HEK293T (cell line): ENCODE data around the gene COL23A1.

ENCODE experiments used
- ARNT ChIP-seq: fragments of 450-650 bp; IDR thresholded peaks from 2 replicates; pipeline ENCODE4 v1.6.1; 2017; ENCODE audit warnings: mild to moderate bottlenecking
- BHLHE40 ChIP-seq: fragments of 450-650 bp; IDR thresholded peaks from 2 replicates; pipeline ENCODE4 v1.6.1; 2016; ENCODE audit warnings: mild to moderate bottlenecking, moderate library complexity, borderline replicate concordance
- CTBP1 ChIP-seq: fragments of 450-650 bp; IDR thresholded peaks from 2 replicates; pipeline ENCODE4 v1.6.1; 2016; ENCODE audit warnings: borderline replicate concordance
- ELF4 ChIP-seq: fragments of 450-650 bp; IDR thresholded peaks from 2 replicates; pipeline ENCODE4 v1.6.1; 2017; ENCODE audit warnings: antibody characterized with exemption
- FOXA1 ChIP-seq: fragments of 450-650 bp; IDR thresholded peaks from 2 replicates; pipeline ENCODE4 v1.6.1; 2016; ENCODE audit warnings: mild to moderate bottlenecking
- FOXK2 ChIP-seq: fragments of 450-650 bp; IDR thresholded peaks from 2 replicates; pipeline ENCODE4 v1.6.1; 2016; ENCODE audit warnings: mild to moderate bottlenecking
- FOXM1 ChIP-seq: fragments of 450-650 bp; IDR thresholded peaks from 2 replicates; pipeline ENCODE4 v1.6.1; 2017; ENCODE audit warnings: mild to moderate bottlenecking, borderline replicate concordance
- HDGF ChIP-seq: fragments of 450-650 bp; IDR thresholded peaks from 2 replicates; pipeline ENCODE4 v1.6.1; 2017; ENCODE audit warnings: antibody characterized with exemption, borderline replicate concordance
- NFRKB ChIP-seq: fragments of 450-650 bp; IDR thresholded peaks from 2 replicates; pipeline ENCODE4 v1.6.1; 2016; ENCODE audit warnings: mild to moderate bottlenecking, moderate library complexity
- SP1 ChIP-seq: fragments of 450-650 bp; IDR thresholded peaks from 2 replicates; pipeline ENCODE4 v1.6.1; 2017
- SUZ12 ChIP-seq: fragments of 450-650 bp; IDR thresholded peaks from 2 replicates; pipeline ENCODE4 v1.6.1; 2016; ENCODE audit warnings: mild to moderate bottlenecking
- TARDBP ChIP-seq: fragments of 450-650 bp; IDR thresholded peaks from 2 replicates; pipeline ENCODE4 v1.6.1; 2016
- ZNF384 ChIP-seq: fragments of 450-650 bp; IDR thresholded peaks from 2 replicates; pipeline ENCODE4 v1.6.1; 2016
- TF ChIP-seq, protein P1 (sequence below): fragments of 450-650 bp; IDR thresholded peaks from 2 replicates; pipeline ENCODE4 v1.6.1; 2016

- TF ChIP-seq BHLHE40: no peak
- no peak for TF ChIP-seq FOXK2
- TF ChIP-seq SP1: no peak
- no peak for TF ChIP-seq SUZ12
- no peak for TF ChIP-seq TARDBP
- TF ChIP-seq FOXM1: no peak
- no peak for TF ChIP-seq FOXA1
- no peak for TF ChIP-seq ELF4
- no peak for TF ChIP-seq ZNF384
- TF ChIP-seq, protein P1, sequence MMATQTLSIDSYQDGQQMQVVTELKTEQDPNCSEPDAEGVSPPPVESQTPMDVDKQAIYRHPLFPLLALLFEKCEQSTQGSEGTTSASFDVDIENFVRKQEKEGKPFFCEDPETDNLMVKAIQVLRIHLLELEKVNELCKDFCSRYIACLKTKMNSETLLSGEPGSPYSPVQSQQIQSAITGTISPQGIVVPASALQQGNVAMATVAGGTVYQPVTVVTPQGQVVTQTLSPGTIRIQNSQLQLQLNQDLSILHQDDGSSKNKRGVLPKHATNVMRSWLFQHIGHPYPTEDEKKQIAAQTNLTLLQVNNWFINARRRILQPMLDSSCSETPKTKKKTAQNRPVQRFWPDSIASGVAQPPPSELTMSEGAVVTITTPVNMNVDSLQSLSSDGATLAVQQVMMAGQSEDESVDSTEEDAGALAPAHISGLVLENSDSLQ: no peak
- no peak for TF ChIP-seq HDGF
- no peak for TF ChIP-seq CTBP1
- TF ChIP-seq ARNT: no peak
- TF ChIP-seq NFRKB: no peak
Measured at GRCh38 chr5:178318893-178319292, 271.3 kb downstream of the COL23A1 start.
